Measurements from ENCODE around the gene CHIC2.
"Not testable (repeated sequence)": the region's sequence is repeated elsewhere in the genome, so short reads cannot be mapped to it uniquely, and the experiment has no call there.

Gene CHIC2

DNA sequence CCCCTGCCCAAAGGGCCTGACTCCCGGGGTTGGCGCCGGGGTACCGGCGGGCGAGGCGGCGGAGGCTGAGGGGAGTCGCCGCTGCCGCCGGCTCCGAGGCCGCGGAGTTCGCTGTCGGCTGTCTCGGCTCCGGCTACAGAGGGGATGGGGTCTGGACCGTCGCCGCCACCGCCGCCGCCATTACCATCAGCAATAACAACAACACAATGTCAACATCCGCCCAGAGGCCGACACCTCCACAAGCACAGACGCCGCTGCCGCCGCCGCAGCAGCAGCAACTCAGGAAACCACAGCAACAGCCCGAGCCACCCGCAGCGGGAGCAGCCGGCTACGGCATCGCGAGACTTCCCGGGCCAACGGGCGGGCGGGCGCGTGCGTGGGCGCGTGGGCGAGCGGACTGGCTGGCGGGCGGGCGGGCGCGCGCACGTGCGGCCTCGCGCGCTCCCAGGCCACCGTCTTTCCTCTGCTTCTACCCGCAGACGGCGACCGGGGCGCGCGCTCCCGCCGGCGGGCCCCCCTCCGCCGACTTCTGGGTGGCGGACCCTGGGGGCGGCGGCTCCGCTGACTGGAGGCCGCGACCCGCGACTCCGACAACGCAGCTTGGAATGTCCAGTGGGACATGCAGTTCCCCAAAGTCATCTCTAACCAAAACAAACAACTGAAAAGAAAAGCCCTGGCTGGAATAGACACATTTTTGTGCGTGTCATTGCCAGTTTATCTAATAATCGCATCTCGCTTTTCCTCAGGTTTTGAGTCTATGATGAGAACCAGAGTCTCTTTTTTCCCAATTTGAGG is at the start of gene CHIC2:
Gene CHIC2 (minus strand): TSS at position 289 of the 795 bp plus-strand sequence. CDS start 305 bp downstream, outside the sequence.
- no peak for FAIRE-seq

GRCh38 chr4:54113206-54113605 is 48.8 kb upstream of the CHIC2 start:
- FAIRE-seq = not testable (repeated sequence)

DNA sequence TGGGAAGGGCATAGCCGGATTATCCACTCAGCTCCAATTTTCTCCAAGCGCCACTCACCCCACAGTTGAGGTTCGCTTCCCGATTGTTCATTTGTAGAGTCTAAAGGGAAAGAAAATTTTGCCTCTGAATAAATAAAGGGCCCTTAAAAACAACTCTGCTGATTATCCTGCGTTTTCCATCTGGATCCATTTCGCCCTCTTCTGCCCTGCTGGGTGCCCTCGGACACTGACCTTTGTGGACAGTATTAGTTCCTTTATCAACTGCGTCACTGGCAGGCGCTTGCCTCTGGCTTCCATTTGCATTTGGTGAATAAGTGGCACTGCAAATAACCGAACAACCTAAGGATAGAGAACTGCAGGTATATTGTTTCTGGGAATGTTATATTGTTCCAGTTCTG is 45.6 kb upstream of the CHIC2 start:
- no peak for FAIRE-seq

GRCh38 chr4:54109241-54110018 is 45.0 kb upstream of the CHIC2 start:
- no peak for FAIRE-seq

DNA sequence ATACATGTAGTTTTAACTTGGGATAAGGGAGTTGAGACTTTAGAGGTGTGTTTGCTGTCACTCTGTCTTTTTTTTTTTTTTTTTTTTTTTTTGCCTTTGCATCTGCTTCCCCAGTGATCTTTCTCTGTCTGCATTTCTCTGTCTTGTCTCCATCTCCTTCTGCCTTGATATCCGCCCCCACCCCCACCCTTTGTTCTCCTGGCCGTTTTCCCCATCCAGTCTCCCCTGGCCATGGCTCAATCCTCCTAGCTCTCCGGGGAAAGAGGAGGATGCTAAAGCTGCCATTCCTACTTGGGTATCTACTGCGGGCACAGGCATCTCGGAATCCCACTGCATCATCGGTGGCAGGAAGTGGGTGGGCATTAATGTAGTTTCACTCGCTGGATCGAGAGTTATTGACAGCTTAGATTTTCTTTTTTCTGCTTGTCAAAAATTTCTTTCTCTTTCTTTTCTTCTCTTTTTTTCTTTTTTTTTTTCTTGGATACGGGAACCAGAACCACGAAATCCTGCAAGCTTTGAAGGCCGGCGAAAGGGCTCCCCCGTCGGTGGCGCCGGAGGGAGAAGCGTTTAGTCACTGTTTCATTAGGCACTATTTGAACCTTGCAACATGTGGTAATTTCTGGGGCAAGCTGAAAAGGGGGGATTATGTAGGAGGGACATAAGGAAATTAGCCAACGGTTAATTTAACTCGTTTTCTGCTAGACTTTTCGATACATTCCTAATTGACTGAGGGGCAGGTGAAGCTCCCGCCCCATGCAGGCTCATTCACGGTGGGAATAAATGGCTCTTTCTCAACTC is 43.7 kb upstream of the CHIC2 start:
- no peak for FAIRE-seq

DNA sequence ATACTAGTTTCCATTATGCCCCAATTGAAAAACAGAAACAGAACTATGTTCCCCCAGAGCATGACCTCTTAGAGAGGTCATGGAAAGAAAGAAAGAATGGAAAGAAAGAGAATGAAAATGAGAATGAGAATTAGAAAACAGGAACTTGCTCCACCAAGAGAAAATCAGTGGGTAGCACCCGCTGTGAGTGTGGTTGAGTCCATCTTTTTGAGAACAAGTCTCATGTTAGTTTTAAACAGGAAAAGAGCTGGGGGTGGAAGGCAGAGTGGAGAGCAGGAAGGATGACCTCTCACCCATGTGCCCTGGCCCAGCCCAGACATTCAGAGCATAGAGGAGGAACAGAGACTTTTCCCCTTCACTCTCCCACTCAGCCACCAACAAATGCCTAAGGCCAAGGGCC is 40.5 kb upstream of the CHIC2 start:
- no peak for FAIRE-seq

DNA sequence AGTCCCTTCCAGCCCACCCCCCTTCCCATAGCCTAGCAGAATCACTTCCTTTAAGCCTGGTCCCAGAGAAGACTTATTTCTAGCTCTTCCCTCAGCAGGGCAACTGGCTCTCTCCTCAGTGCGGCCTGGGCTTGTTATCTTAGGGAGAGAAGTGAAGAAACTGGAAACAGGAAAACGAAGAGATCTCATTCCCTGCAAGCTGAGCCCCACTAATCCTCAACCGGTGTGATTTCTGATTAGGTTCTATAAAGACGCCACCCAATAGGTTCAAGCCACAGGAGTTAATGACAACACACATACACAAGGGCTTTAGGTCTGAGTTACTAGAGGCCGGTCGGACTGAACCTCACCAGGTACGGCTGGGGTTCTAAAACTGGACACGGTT is 38.8 kb upstream of the CHIC2 start:
- no peak for FAIRE-seq

DNA sequence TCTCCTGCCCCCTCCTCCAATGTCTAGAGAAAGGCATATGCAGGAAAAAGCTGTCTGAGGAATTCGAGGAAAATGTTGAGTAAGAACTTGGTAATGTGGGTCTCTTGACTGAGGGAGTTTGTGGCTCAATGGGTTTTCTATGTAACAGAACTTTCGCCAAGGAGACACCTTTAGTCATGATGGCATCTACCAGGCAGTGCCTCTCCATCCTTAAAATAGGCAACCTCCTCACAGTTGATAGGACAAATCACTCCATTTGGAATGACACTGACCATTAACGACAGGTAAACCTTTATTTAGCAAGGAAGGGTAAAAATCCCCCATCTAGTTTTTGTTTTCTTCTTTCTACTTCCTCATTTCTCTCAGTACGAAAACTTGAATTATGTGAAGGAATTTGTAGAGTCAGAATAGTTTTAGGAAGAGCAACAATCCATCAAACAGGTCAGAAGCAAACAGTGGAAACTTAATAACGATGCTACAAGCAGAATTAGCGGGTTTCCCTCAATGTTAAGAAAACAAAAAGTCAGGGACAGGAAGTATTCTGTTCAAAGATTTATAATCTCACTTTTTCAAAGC is 38.2 kb upstream of the CHIC2 start:
- FAIRE-seq = no peak

DNA sequence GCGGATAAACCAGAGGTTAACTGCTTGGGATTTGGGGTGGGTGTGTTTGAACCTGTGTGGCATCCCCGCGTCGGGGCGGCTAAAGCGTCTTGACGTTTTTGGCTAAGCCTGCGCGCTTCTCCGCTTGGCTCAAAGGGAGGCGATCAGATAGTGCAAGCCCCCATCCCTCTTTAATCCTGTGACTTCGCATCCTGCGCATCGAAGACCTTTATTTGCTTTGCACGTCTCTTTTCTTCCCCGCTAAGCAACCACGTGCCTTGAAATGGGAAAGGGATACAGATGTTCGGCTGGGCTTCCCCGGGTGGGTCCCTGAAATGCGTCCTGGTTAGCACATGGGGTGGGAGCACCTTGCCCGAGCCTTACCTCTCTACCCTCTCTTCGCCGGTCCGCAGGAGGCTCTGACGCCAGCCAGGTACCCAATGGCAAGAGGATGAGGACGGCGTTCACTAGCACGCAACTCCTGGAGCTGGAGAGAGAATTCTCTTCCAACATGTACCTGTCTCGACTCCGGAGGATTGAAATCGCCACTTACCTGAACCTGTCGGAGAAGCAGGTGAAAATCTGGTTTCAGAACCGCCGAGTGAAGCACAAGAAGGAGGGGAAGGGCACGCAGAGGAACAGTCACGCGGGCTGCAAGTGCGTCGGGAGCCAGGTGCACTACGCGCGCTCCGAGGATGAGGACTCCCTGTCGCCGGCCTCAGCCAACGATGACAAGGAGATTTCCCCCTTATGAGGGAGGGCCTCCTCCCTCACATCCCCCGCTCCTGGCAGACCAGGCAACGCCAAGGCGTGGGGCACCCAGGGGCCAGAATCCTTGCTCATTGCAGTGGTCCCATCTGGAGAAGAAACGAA is 37.0 kb upstream of the CHIC2 start:
- FAIRE-seq = no peak

DNA sequence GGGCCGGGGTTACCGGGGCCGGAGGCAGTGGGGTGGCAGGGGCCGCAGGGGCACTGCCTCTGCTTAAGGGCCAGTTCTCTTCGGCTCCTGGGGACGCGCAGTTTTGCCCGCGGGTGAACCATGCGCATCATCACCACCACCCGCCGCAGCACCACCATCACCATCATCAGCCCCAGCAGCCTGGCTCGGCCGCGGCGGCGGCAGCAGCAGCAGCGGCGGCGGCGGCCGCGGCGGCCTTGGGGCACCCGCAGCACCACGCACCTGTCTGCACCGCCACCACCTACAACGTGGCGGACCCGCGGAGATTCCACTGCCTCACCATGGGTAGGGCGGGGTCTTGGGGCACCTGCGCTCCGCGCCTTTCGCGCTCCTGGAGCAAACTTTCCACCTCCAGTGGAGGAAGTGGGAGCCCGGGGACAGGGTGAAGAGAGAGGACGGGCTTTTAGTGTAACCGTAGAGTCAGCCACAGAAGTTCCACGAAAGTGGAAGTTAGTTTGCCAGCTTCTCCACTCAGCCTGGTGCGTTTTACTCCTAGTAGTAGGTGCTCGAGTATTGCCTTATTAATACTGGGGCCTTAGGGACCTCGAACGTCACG is 36.3 kb upstream of the CHIC2 start:
- FAIRE-seq = no peak

- no peak for FAIRE-seq
Measured at GRCh38 chr4:54099748-54100574, 35.6 kb upstream of the CHIC2 start, which contains the start of gene GSX2. TSS of gene GSX2 (plus strand) at chr4:54100163. CDS start at chr4:54100345, 182 bp downstream.

DNA sequence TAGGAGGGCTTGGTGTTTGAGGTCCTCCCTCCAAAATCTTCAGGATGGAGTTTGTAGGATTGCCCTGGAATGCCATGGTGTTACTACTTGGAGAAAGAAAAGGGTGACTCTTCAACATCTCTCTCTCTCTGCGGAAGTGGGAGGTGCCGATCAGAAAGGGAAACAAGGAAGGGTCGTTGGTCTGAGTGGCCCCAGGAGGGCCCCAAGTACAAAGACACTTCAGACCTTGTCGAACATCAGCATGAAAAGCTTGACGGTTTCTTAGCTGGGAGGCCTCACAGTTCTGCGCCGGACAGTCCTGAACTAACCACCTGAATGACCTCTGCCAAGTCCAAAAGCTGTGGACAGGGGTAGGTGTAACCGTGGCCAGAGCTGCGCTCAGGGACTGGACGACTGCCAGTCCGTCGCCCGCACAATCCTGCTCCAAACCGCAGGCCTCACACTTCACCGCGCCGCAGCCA is 34.9 kb upstream of the CHIC2 start:
- FAIRE-seq = no peak

- FAIRE-seq = peak; percentile 93
Measured at GRCh38 chr4:54098375-54098774, 34.0 kb upstream of the CHIC2 start.

- no peak for FAIRE-seq
Measured at GRCh38 chr4:54097152-54097551, 32.7 kb upstream of the CHIC2 start.

- no peak for FAIRE-seq
Measured at GRCh38 chr4:54096295-54096962, 32.0 kb upstream of the CHIC2 start.

- no peak for FAIRE-seq
Measured at GRCh38 chr4:54095110-54095825, 30.9 kb upstream of the CHIC2 start.

DNA sequence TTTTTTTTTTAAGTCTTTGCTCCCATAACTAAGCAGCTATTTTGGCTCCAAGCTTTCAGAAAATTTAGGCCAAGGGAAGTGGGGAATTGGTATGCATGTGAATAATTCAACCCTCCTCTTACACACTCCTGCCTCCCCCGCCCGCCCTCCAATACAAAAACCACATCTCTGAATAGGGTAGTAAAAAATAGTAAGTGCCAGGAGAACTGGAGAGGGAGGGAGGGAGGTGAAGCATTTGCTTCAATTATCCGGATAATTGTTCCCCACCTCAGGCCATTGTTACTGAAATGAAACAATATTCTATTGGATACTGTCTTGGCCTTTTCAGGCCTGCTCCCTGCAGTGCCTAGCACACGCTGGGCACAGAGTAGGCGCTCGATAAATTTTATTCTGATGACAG is 30.0 kb upstream of the CHIC2 start:
- FAIRE-seq = no peak

DNA sequence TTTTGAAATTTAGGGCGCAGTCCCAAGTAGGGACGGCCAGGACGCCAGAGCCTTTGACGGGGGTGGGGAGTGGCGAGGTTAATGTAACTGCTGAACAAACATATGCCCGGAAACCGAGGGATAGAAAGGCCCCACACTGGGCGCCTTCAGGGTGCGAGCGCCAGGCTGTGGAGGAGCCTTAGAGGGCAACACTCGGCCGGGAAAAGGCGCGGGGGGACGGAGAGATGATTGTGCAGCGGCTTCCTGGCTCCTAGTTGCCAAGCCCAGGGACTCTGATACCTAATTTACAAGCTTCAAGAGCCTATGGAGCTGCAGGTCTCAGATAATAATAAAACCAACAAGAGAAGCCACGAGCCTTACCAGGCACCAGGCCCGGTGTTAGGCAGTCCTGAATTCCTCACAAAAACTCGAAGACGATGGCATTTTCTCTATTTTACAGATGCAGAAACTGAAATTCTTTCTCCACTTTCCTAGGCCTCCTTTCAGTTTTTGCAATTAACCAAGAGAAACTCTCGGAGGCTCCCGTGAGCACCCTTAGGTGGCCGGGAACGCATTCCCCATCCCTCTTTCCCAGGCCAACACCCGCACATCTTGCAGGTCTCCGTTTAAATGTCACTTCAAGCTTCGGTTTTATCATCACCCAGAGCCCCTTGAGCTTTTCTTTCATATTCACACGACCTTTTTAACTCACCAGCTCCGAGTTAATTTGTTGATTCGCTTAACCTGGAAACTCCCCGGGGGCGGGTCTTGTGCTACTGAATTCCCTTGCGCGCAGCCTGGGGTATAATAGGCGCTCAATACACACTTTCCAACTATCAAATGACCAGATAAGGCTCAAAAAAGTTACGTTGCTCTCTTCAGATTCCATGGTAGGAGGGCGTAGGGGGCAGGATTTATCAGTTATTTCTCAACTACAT is 29.2 kb upstream of the CHIC2 start:
- FAIRE-seq = no peak
